GM18507 (cell line): ENCODE data around the gene ULK2.

ENCODE experiments used
- DNase-seq: peaks from one replicate; pipeline ENCODE4 v3.0.0; 2011; ENCODE audit warnings: low read depth; ENCODE audit not compliant: insufficient read length; ENCODE audit errors: extremely low spot score
- FAIRE-seq: peaks from 2 replicates; lab custom pipeline; 2011; peaks lifted over from hg19 to GRCh38; lab: Jason Lieb, UNC

Gene ULK2

GRCh38 chr17:19737305-19738072, 130.2 kb downstream of the ULK2 start:
- FAIRE-seq (no peak), DNase-seq (no peak)

DNA sequence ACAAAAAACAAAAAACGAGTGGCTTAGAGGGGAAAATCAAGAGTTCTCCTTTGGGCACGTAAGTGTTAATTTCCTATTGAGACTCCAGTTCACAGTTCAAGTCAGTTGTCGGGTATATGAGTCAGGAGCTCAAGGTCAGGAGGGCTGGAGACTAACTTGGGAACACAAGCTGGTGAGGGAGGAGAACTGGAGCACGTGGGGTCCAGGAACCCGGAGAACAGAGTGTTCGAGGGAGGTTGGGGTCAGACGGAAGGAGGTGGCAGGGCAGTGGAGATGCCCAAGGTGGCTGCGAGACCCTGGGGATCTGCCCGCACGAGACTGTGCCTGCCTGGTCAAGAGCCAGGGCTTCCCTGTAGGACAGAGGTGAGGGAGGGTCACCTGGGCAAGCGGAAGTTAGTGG, 131.7 kb downstream of the ULK2 start:
- DNase-seq, result no peak
- no peak for FAIRE-seq

DNA sequence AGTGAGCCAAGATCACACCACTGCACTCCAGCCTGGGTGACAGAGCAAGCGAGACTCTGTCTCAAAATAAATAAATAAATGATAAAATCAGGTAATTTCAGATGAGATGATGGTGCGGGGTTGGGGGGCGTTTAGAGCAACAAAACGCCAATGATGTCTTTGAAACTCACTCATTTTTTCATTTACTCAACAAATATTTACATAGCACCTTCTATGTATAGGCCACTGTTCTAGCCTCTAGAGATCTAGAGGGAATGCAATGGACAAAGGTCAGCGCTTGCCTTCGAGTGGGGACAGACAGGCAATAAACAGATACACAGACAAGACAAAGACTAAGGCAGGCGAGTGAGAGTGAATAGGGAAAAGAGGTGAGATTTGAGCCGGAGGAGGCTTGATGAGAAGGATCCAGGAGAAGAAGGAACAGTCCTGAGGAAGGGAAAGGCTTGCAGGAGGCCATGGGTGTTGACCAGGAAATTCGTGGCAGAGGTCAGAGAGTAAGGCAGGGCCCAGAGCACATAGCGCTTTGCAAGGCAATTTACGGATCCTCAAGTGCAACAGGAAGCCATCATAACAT, 133.7 kb downstream of the ULK2 start:
- DNase-seq, result no peak

GRCh38 chr17:19731626-19732025, 136.1 kb downstream of the ULK2 start:
- DNase-seq, result no peak
- no peak for FAIRE-seq

More for the DNA sequence above, 133.7 kb downstream of the ULK2 start:
- FAIRE-seq, result no peak

- DNase-seq (no peak), FAIRE-seq (no peak)
Observed at GRCh38 chr17:19730843-19731242, 136.9 kb downstream of the ULK2 start.

GRCh38 chr17:19729900-19730299, 137.8 kb downstream of the ULK2 start:
- DNase-seq (no peak), FAIRE-seq (no peak)

- no peak for FAIRE-seq
Observed at GRCh38 chr17:19728084-19728495, 139.6 kb downstream of the ULK2 start.

DNA sequence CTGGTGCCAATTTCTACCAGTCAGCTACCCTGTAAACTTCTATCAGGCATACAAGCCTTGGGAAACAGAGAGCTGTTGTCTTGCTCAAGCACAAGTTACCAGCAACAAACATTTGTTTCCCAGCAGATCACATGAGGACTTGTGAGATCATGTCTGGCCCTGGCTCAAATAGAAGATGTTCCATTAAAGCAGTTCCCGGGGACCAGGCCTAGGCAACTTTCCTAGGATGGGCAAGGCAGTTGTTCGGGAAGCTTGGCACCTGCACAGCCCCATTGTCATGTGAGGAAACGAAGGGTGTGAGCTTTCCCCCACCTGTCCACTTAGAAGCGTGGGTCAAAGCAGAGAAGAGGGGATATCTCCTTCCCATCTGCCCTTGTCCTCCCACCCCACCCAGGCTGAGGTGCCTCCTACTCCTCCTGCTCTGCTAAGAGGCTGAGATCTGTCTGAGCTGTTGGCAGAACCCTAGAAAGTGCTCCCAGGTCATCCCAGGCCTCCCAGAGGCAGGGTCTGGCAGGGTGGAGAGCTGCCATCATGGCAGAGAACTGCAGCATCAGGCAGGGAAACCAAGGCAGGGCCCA, 140.1 kb downstream of the ULK2 start:
- DNase-seq (no peak), FAIRE-seq (no peak)

More at GRCh38 chr17:19728084-19728495, 139.6 kb downstream of the ULK2 start:
- no peak for DNase-seq

DNA sequence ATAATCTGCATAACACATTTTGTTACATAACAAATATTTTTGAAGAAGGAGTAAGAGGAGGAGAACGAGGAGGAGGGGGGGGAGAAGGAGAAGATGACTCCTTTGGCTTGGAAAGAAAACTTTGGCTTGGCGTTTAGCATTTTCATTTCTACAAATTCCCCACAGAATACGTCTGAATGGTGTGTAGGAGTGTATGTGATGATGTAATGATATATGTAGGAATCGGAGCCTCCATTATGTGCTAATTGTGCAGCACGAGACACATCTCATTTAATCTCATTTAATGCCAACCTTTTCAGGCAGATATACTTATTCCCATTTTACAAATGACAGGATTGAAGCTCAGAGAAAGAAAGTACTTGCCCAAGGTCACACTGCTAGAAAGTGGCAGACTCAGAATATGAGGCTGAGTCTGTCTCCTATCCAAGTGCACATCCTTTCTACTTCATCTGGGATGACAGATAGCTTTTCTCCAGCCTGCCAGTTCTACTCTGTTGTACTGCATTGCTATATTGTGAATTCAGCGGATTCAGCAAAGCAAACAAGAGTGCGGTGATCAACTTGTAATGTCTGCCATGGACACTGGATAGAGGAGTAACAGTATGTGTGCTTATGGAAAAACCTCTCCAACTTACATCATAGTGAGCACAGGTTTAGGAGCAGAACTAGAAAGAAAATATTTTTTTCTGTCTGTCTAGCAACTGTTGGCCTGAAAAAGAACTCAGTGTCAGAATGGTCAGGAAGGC, 140.9 kb downstream of the ULK2 start:
- DNase-seq, result no peak
- no peak for FAIRE-seq

GRCh38 chr17:19725486-19725885, 142.2 kb downstream of the ULK2 start:
- FAIRE-seq (no peak), DNase-seq (no peak)

GRCh38 chr17:19724501-19725420, 143.0 kb downstream of the ULK2 start:
- FAIRE-seq (no peak), DNase-seq (no peak)

- DNase-seq, result no peak
- FAIRE-seq, result no peak
Observed at GRCh38 chr17:19723964-19724363, 143.8 kb downstream of the ULK2 start.
